Skeletal muscle cell (primary cell): ENCODE measurements around the gene HBG2.

Source experiments
- DNase-seq: peaks from one replicate; pipeline ENCODE4 v3.0.0-alpha.2; 2010; ENCODE audit warnings: low read depth
- H3K4me3 ChIP-seq: 2 replicates; pipeline ENCODE4 v1.5.1; 2011; ENCODE audit warnings: low read depth, mild to moderate bottlenecking, control low read depth, low read length, moderate library complexity

Gene HBG2

DNA sequence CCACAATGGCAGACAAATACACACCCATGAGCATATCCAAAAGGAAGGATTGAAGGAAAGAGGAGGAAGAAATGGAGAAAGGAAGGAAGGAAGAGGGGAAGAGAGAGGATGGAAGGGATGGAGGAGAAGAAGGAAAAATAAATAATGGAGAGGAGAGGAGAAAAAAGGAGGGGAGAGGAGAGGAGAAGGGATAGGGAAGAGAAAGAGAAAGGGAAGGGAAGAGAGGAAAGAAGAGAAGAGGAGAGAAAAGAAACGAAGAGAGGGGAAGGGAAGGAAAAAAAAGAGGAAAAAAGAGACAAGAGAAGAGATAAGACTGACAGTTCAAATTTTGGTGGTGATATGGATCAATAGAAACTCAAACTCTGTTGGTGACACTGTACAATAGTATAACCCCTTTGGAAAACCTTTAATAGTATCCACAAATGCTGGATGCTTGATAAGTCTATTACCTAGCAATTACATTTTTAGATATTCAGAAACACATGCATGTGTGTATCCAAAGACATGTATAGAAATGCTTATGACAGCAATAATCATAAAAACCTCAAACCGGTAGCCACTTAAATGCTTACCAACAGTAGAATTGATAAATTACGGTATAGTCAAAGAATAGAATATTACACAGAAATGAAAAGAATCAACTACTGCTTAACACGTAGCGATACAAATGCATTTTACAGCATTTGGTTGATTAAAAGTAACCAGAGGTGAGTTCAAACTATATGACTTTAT, 19.1 kb downstream of the HBG2 start:
- no peak overlapping the region for H3K4me3 ChIP-seq
- no peak for DNase-seq

DNA sequence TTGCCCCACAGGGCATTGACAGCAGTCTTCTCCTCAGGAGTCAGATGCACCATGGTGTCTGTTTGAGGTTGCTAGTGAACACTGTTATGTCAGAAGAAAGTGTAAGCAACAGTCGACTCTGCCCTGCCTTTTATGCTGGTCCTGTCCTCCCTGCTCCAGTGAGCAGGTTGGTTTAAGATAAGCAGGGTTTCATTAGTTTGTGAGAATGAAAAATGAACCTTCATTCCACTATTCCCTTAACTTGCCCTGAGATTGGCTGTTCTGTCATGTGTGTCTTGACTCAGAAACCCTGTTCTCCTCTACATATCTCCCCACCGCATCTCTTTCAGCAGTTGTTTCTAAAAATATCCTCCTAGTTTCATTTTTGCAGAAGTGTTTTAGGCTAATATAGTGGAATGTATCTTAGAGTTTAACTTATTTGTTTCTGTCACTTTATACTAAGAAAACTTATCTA, 20.2 kb downstream of the HBG2 start, which contains the start of gene HBD:
HBD (minus strand) TSS at position 103 of the 454 bp plus-strand sequence; CDS start at position 53, 50 bp downstream.
- no peak within 1 kb of the TSS for H3K4me3 ChIP-seq
- no peak for DNase-seq

- no peak overlapping the region for H3K4me3 ChIP-seq
- no peak for DNase-seq
Observed at GRCh38 chr11:5233307-5233706, 21.3 kb downstream of the HBG2 start.

GRCh38 chr11:5232821-5233220, 21.8 kb downstream of the HBG2 start:
- no peak overlapping the region for H3K4me3 ChIP-seq
- no peak for DNase-seq

GRCh38 chr11:5232176-5232575, 22.4 kb downstream of the HBG2 start:
- no peak for DNase-seq
- H3K4me3 ChIP-seq, result no peak overlapping the region

GRCh38 chr11:5231111-5231510, 23.5 kb downstream of the HBG2 start:
- no peak overlapping the region for H3K4me3 ChIP-seq
- no peak for DNase-seq

GRCh38 chr11:5230266-5230665, 24.3 kb downstream of the HBG2 start:
- H3K4me3 ChIP-seq, result no peak overlapping the region
- no peak for DNase-seq

DNA sequence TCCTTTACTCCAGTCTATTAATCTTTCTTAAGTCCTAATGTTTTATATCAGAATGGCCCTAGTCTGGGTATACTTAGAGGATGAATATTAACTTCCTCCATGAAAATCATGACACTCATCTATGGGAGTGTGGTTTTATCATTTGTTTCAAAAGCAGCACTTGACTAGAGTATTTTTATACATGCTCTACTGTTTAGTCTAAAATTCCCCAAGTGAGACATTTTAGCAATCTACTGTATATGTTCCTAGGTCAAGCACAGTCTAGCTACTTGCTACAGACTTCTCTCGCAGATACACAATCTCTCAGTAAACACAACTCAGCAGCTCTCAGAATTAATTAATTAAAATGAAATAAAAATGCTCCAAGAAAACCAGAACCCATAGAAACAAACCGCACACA, 24.8 kb downstream of the HBG2 start:
- DNase-seq, result no peak
- no peak overlapping the region for H3K4me3 ChIP-seq

GRCh38 chr11:5229356-5229755, 25.2 kb downstream of the HBG2 start:
- H3K4me3 ChIP-seq, result no peak overlapping the region
- DNase-seq, result no peak

GRCh38 chr11:5228124-5228523, 26.5 kb downstream of the HBG2 start:
- no peak overlapping the region for H3K4me3 ChIP-seq
- DNase-seq, result no peak

DNA sequence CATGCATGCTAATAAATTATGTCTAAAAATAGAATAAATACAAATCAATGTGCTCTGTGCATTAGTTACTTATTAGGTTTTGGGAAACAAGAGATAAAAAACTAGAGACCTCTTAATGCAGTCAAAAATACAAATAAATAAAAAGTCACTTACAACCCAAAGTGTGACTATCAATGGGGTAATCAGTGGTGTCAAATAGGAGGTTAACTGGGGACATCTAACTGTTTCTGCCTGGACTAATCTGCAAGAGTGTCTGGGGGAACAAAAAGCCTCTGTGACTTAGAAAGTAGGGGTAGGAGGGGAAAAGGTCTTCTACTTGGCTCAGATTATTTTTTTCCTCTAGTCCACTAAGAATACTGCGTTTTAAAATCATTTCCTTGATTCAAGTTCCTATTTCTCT, 26.9 kb downstream of the HBG2 start:
- no peak overlapping the region for H3K4me3 ChIP-seq
- no peak for DNase-seq

GRCh38 chr11:5226732-5227310, 27.8 kb downstream of the HBG2 start, which contains the start of gene HBB:
Gene HBB (minus strand): TSS chr11:5227071. CDS start chr11:5227021, 50 bp downstream.
- DNase-seq, result no peak
- H3K4me3 ChIP-seq, result no peak within 1 kb of the TSS

DNA sequence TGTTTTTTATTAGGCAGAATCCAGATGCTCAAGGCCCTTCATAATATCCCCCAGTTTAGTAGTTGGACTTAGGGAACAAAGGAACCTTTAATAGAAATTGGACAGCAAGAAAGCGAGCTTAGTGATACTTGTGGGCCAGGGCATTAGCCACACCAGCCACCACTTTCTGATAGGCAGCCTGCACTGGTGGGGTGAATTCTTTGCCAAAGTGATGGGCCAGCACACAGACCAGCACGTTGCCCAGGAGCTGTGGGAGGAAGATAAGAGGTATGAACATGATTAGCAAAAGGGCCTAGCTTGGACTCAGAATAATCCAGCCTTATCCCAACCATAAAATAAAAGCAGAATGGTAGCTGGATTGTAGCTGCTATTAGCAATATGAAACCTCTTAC, 29.1 kb downstream of the HBG2 start:
- DNase-seq, result no peak
- no peak overlapping the region for H3K4me3 ChIP-seq

- no peak overlapping the region for H3K4me3 ChIP-seq
- no peak for DNase-seq
Observed at GRCh38 chr11:5224538-5225479, 29.8 kb downstream of the HBG2 start.

DNA sequence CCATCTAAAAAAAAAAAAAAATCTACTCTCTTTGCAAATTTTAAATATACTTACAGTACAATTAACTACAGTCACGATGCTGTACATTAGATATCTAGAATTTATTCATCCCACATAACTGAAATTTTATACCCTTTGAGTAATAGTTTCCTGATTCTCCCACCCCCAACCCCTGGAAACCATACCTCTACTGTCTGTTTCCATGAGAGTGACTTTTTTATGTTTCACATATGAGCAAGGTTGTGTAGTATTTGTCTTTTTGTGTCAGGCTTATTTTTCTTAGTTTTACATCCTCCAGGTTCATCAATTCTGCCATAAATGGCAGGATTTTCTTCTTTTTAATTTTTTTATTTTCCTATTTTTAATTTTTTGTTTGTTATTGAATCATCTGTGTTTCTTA, 30.9 kb downstream of the HBG2 start:
- DNase-seq, result no peak
- H3K4me3 ChIP-seq, result no peak overlapping the region

DNA sequence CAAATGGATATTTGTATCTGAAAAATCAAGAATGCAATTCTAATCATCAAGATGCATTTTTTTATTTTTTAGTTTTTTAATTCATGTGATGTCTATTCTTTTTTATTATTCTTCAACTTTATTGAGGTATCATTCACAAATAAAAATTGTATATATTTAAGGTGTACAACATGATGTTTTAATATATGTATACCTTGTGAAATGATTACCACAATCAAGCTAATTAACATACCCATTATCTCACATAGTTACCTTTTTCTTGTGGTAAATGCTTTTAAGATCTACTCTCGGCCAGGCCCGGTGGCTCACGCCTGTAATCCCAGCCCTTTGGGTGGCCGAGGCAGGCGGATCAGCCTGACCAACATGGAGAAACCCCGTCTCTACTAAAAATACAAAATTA, 31.4 kb downstream of the HBG2 start:
- DNase-seq, result no peak
- no peak overlapping the region for H3K4me3 ChIP-seq

DNA sequence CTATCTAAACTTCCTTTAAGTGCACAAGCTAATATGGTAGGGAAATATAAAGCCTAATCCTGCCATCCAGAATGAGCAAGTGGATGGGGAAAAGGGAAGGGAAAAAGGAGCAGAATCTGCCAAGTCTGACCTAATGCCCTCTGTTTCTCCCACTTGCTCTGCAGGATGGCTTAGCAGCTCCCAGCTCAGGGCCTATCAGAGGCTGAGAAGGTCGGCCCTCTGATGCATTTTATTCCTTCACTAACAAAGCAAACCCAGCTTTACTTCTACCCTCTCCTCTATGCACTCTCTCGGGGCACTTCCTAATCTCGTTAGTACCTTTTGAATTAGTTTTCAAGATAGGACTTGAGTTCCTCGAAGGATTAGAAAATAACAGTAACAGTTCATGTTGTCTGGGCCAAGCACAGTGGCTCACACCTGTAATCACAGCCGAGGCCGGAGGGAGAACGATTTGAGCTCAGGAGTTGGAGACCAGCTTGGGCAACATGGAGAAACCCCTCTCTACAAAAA, 44.1 kb downstream of the HBG2 start:
- no peak for DNase-seq

GRCh38 chr11:5204787-5205186, 49.8 kb downstream of the HBG2 start:
- H3K4me3 ChIP-seq, result no peak overlapping the region
- DNase-seq, result peak; percentile 45

More for the DNA sequence above, 44.1 kb downstream of the HBG2 start:
- H3K4me3 ChIP-seq, result no peak overlapping the region

GRCh38 chr11:5203366-5203765, 51.2 kb downstream of the HBG2 start:
- no peak overlapping the region for H3K4me3 ChIP-seq
- DNase-seq, result no peak
